ENCODE measurements around the gene SLC39A7.

Gene SLC39A7

GRCh38 chr6:33171016-33171879 lies 29.4 kb upstream of the SLC39A7 start:
- no peak for DNase-seq

GRCh38 chr6:33171880-33172687 lies 28.6 kb upstream of the SLC39A7 start:
- no peak for DNase-seq

GRCh38 chr6:33172688-33173534 lies 27.8 kb upstream of the SLC39A7 start:
- DNase-seq = no peak

GRCh38 chr6:33173535-33174180 lies 27.0 kb upstream of the SLC39A7 start:
- no peak for DNase-seq

GRCh38 chr6:33174784-33175183 lies 25.9 kb upstream of the SLC39A7 start:
- DNase-seq = no peak

- no peak for DNase-seq
Measured at GRCh38 chr6:33175436-33176069, 25.1 kb upstream of the SLC39A7 start.

GRCh38 chr6:33176906-33177305 lies 23.8 kb upstream of the SLC39A7 start:
- DNase-seq = no peak

- DNase-seq = no peak
Measured at GRCh38 chr6:33177552-33178446, 22.9 kb upstream of the SLC39A7 start.

GRCh38 chr6:33178755-33179475 lies 21.8 kb upstream of the SLC39A7 start:
- DNase-seq = no peak

GRCh38 chr6:33181141-33181540 lies 19.5 kb upstream of the SLC39A7 start:
- no peak for DNase-seq

- DNase-seq = no peak
Measured at GRCh38 chr6:33183071-33183683, 17.5 kb upstream of the SLC39A7 start.

- no peak for DNase-seq
Measured at GRCh38 chr6:33185190-33185589, 15.5 kb upstream of the SLC39A7 start.

- DNase-seq = no peak
Measured at GRCh38 chr6:33185654-33186187, 14.9 kb upstream of the SLC39A7 start.

GRCh38 chr6:33187809-33188208 lies 12.9 kb upstream of the SLC39A7 start:
- no peak for DNase-seq

GRCh38 chr6:33189164-33189563 lies 11.5 kb upstream of the SLC39A7 start:
- DNase-seq = no peak

GRCh38 chr6:33189625-33190448 lies 10.8 kb upstream of the SLC39A7 start:
- DNase-seq = no peak

GRCh38 chr6:33190504-33191107 lies 10.1 kb upstream of the SLC39A7 start:
- DNase-seq = no peak

All from NCI-H1092 treated with DMSO at 0.1 percent for 48 hours (cell line).